GM23338 (cell line): ENCODE data around the gene SERINC5.

ENCODE experiments used
- CREB1 ChIP-seq: fragments of 250-450 bp; sonication (Bioruptor Pico); IDR thresholded peaks from 2 replicates; pipeline ENCODE4 v1.5.0; 2020; ENCODE audit warnings: low read depth, mild to moderate bottlenecking, moderate library complexity
- CTCF ChIP-seq, 2 experiments: fragments of 200-600 bp in 1 of 2; sonication (generic) in 1 of 2; conservative IDR thresholded peaks; 2 replicates each; pipeline versions ENCODE4 v1.5.1 to v1.6.1; 2016 to 2017; ENCODE audit warnings: antibody characterized with exemption in 2 of 2, low read depth in 2 of 2, mild to moderate bottlenecking in 2 of 2, moderate library complexity in 1 of 2
- EZH2 ChIP-seq: fragments of 200-600 bp; sonication (generic); IDR thresholded peaks from one replicate; pipeline ENCODE4 v1.8.0; 2017; ENCODE audit warnings: antibody characterized with exemption, mild to moderate bottlenecking, low read depth; ENCODE audit not compliant: unreplicated experiment
- NANOG ChIP-seq: IDR thresholded peaks from 2 replicates; pipeline ENCODE4 v1.6.1; 2016; ENCODE audit warnings: antibody characterized with exemption, borderline replicate concordance
- POLR2AphosphoS5 ChIP-seq: IDR thresholded peaks from 2 replicates; pipeline ENCODE4 v1.6.1; 2016; ENCODE audit warnings: antibody characterized with exemption, low read depth

GRCh38 chr5:80077051-80077714, 178.7 kb downstream of the SERINC5 start:
- TF ChIP-seq POLR2AphosphoS5 (no peak), CTCF (conservative IDR thresholded peaks at IDR 0.05; ENCODE audit: low read depth in 2 of 2) (no peak), EZH2 (no peak), NANOG (no peak), CREB1 (CRISPR knock-in tag) (no peak)
